Measurements from ENCODE around the gene KAT6B.

DNA sequence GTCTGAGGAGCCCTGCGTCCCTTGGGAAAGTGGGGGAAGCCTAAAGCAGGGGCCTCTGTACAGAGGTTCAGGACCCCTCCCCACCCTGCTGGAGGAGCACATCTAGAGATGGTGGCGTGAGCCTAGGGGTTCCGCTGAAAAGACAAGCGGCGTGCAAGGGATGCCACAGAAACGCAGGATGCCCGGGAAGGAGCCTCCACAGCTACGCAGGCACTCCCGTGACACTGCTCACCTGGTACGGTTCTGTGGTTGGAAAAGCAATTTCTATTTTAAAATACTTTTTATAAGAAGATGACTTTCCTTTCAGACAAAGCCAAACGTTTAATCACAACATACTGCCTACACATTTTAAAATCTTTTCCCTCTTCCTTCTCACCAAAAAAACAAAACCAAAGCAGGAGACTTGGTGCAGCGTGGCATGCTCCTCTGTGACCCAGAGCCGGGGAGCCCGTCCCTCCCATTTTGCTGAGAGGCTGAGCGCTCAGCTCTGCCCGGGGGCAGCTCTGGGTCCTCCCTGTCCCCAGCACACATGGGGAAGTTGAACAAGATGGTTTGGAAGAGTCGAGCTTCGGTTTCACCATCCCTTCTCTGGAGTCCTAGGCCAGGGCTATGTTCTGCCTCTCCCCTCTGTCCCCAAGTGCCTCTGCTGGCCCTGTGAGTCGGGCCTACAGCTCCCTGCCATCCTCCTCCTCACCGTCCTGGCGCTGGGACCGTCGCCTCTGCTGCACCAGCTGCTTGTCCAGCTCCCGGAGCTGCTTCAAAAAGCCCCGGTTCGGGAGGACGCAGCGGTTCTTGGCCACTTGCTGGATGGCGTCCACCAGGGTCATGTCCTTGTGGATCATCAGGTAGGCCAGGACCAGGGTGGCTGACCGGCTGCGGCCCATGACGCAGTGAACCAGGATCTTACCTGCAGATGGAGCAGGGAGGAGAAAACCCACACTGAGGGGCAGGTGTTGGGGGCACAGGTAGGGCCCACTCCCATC is 211.1 kb downstream of the KAT6B start:
- TF ChIP-seq SIN3A (IDR thresholded peaks at IDR 0.05; ENCODE audit: borderline replicate concordance, insufficient read depth, low read length) (no peak), POLR2AphosphoS5 (IDR thresholded peaks at IDR 0.05; ENCODE audit: low read depth, low read length) (no peak), TAF1 (IDR thresholded peaks at IDR 0.05; ENCODE audit: borderline replicate concordance, insufficient read depth, low read length) (no peak)
